Measurements from ENCODE around the gene CNNM2.
"Not testable (repeated sequence)": the region's sequence is repeated elsewhere in the genome, so short reads cannot be mapped to it uniquely, and the experiment has no call there.

Gene CNNM2

GRCh38 chr10:103058034-103058433, 139.9 kb downstream of the CNNM2 start:
- no peak for DNase-seq
- in situ Hi-C loops (cut with HindIII; ENCODE audit: low pct_ligation_motif_present, low pct_unique_long_range_greater_than_20kb, low sequenced_read_pairs) = no loop called here

- DNase-seq = no peak
- in situ Hi-C loops (cut with HindIII; ENCODE audit: low pct_ligation_motif_present, low pct_unique_long_range_greater_than_20kb, low sequenced_read_pairs) = no loop called here
Measured at GRCh38 chr10:103060575-103060974, 142.5 kb downstream of the CNNM2 start.

- in situ Hi-C loops (cut with HindIII; ENCODE audit: low pct_ligation_motif_present, low pct_unique_long_range_greater_than_20kb, low sequenced_read_pairs) = no loop called here
- DNase-seq = no peak
Measured at GRCh38 chr10:103062854-103063590, 144.9 kb downstream of the CNNM2 start.

- DNase-seq = no peak
- in situ Hi-C loops (cut with HindIII; ENCODE audit: low pct_ligation_motif_present, low pct_unique_long_range_greater_than_20kb, low sequenced_read_pairs) = no loop called here
Measured at GRCh38 chr10:103064956-103065355, 146.9 kb downstream of the CNNM2 start.

GRCh38 chr10:103066141-103067098, 148.3 kb downstream of the CNNM2 start:
- in situ Hi-C loops (cut with HindIII; ENCODE audit: low pct_ligation_motif_present, low pct_unique_long_range_greater_than_20kb, low sequenced_read_pairs) = no loop called here
- DNase-seq = no peak

GRCh38 chr10:103067099-103067477, 149.0 kb downstream of the CNNM2 start:
- in situ Hi-C loops (cut with HindIII; ENCODE audit: low pct_ligation_motif_present, low pct_unique_long_range_greater_than_20kb, low sequenced_read_pairs) = not testable (repeated sequence)

GRCh38 chr10:103067484-103067883, 149.4 kb downstream of the CNNM2 start:
- in situ Hi-C loops (cut with HindIII; ENCODE audit: low pct_ligation_motif_present, low pct_unique_long_range_greater_than_20kb, low sequenced_read_pairs) = no loop called here
- DNase-seq = no peak

More at GRCh38 chr10:103067099-103067477, 149.0 kb downstream of the CNNM2 start:
- not testable (repeated sequence) for DNase-seq

- no peak for DNase-seq
- in situ Hi-C loops (cut with HindIII; ENCODE audit: low pct_ligation_motif_present, low pct_unique_long_range_greater_than_20kb, low sequenced_read_pairs) = no loop called here
Measured at GRCh38 chr10:103067956-103068355, 149.9 kb downstream of the CNNM2 start.

GRCh38 chr10:103069453-103070331, 151.6 kb downstream of the CNNM2 start:
- in situ Hi-C loops (cut with HindIII; ENCODE audit: low pct_ligation_motif_present, low pct_unique_long_range_greater_than_20kb, low sequenced_read_pairs) = no loop called here
- DNase-seq = peak; percentile 56

GRCh38 chr10:103072276-103072675, 154.2 kb downstream of the CNNM2 start:
- in situ Hi-C loops (cut with HindIII; ENCODE audit: low pct_ligation_motif_present, low pct_unique_long_range_greater_than_20kb, low sequenced_read_pairs) = no loop called here

GRCh38 chr10:103072891-103073290, 154.8 kb downstream of the CNNM2 start:
- in situ Hi-C loops (cut with HindIII; ENCODE audit: low pct_ligation_motif_present, low pct_unique_long_range_greater_than_20kb, low sequenced_read_pairs) = no loop called here
- no peak for DNase-seq

More at GRCh38 chr10:103072276-103072675, 154.2 kb downstream of the CNNM2 start:
- no peak for DNase-seq

- no peak for DNase-seq
- in situ Hi-C loops (cut with HindIII; ENCODE audit: low pct_ligation_motif_present, low pct_unique_long_range_greater_than_20kb, low sequenced_read_pairs) = no loop called here
Measured at GRCh38 chr10:103077020-103077419, 158.9 kb downstream of the CNNM2 start.

- in situ Hi-C loops (cut with HindIII; ENCODE audit: low pct_ligation_motif_present, low pct_unique_long_range_greater_than_20kb, low sequenced_read_pairs) = no loop called here
- no peak for DNase-seq
Measured at GRCh38 chr10:103077491-103078308, 159.6 kb downstream of the CNNM2 start.

GRCh38 chr10:103078309-103078615, 160.2 kb downstream of the CNNM2 start:
- in situ Hi-C loops (cut with HindIII; ENCODE audit: low pct_ligation_motif_present, low pct_unique_long_range_greater_than_20kb, low sequenced_read_pairs) = no loop called here
- no peak for DNase-seq

- in situ Hi-C loops (cut with HindIII; ENCODE audit: low pct_ligation_motif_present, low pct_unique_long_range_greater_than_20kb, low sequenced_read_pairs) = no loop called here
- DNase-seq = no peak
Measured at GRCh38 chr10:103078676-103079075, 160.6 kb downstream of the CNNM2 start.

GRCh38 chr10:103079100-103079499, 161.0 kb downstream of the CNNM2 start:
- no peak for DNase-seq
- in situ Hi-C loops (cut with HindIII; ENCODE audit: low pct_ligation_motif_present, low pct_unique_long_range_greater_than_20kb, low sequenced_read_pairs) = no loop called here

GRCh38 chr10:103079946-103080345, 161.9 kb downstream of the CNNM2 start:
- in situ Hi-C loops (cut with HindIII; ENCODE audit: low pct_ligation_motif_present, low pct_unique_long_range_greater_than_20kb, low sequenced_read_pairs) = no loop called here
- no peak for DNase-seq
